Measurements from ENCODE around the gene GPR25. TPM values are rescaled to one million over a fixed set of nuclear protein-coding genes. Genes with fewer than 3 reads are reported as not detected.

Gene GPR25
- total RNA-seq, 2 experiments from 2014 or later: 2.7 to 3.3 TPM

GRCh38 chr1:200899451-200899915, 26.7 kb downstream of the GPR25 start:
- no peaks in the 10 kb centered on the region for H3K4me1 Mint-ChIP-seq (ENCODE audit: low read depth)
- no peaks in the 10 kb centered on the region for H3K27me3 Mint-ChIP-seq
- no peak overlapping the region for H3K4me3 Mint-ChIP-seq
- DNase-seq: no peak
- Histone ChIP-seq H3K4me3 (ENCODE audit: low read length) (no peak overlapping the region), H3K27me3 (ENCODE audit: control insufficient read depth in 1 of 2, insufficient read depth in 2 of 2, low read length in 2 of 2) (no peaks in the 10 kb centered on the region), H3K9me3 (ENCODE audit: control insufficient read depth in 1 of 2, insufficient read depth in 1 of 2, low read length in 2 of 2) (no peaks in the 10 kb centered on the region), H3K27ac (ENCODE audit: low read depth in 1 of 2, low read length in 2 of 2) (no peak overlapping the region), H3K4me1 (ENCODE audit: insufficient read depth, low read length) (peaks cover 4% of the 10 kb centered on the region), H3K36me3 (ENCODE audit: insufficient read depth, low read length) (no peaks in the 10 kb centered on the region)
- no peak for ATAC-seq (ENCODE audit: poor library complexity)
- no peak for TF ChIP-seq CTCF (IDR thresholded peaks at IDR 0.05)
- no peak overlapping the region for H3K27ac Mint-ChIP-seq
- POLR2A ChIA-PET: no interaction called here
- H3K36me3 Mint-ChIP-seq (ENCODE audit: low read depth): no peaks in the 10 kb centered on the region
- H3K9me3 Mint-ChIP-seq: no peaks in the 10 kb centered on the region
- intact Hi-C loops (cut with DNase I, micrococcal nuclease): no loop called here
- CTCF ChIA-PET: no interaction called here

- no peaks in the 10 kb centered on the region for H3K27me3 ChIP-seq (ENCODE audit: control insufficient read depth in 1 of 2, insufficient read depth in 2 of 2, low read length in 2 of 2)
- Mint-ChIP-seq H3K4me3 (no peak overlapping the region), H3K9me3 (no peaks in the 10 kb centered on the region), H3K27ac (no peak overlapping the region), H3K4me1 (ENCODE audit: low read depth) (peaks cover under 1% of the 10 kb centered on the region), H3K27me3 (no peaks in the 10 kb centered on the region), H3K36me3 (ENCODE audit: low read depth) (no peaks in the 10 kb centered on the region)
- peaks cover 10% of the 10 kb centered on the region for H3K4me1 ChIP-seq (ENCODE audit: insufficient read depth, low read length)
- CTCF ChIA-PET: no interaction called here
- H3K9me3 ChIP-seq (ENCODE audit: control insufficient read depth in 1 of 2, insufficient read depth in 1 of 2, low read length in 2 of 2): no peaks in the 10 kb centered on the region
- H3K4me3 ChIP-seq (ENCODE audit: low read length): no peak overlapping the region
- DNase-seq (no peak), ATAC-seq (ENCODE audit: poor library complexity) (no peak)
- no peaks in the 10 kb centered on the region for H3K36me3 ChIP-seq (ENCODE audit: insufficient read depth, low read length)
- no peak overlapping the region for H3K27ac ChIP-seq (ENCODE audit: low read depth in 1 of 2, low read length in 2 of 2)
- intact Hi-C loops (cut with DNase I, micrococcal nuclease): no loop called here
- TF ChIP-seq CTCF (IDR thresholded peaks at IDR 0.05): no peak
- POLR2A ChIA-PET: no interaction called here
Observed at GRCh38 chr1:200899954-200900867, 27.4 kb downstream of the GPR25 start.

- no peaks in the 10 kb centered on the region for H3K36me3 ChIP-seq (ENCODE audit: insufficient read depth, low read length)
- Mint-ChIP-seq H3K27ac (no peak overlapping the region), H3K27me3 (no peaks in the 10 kb centered on the region), H3K4me3 (no peak overlapping the region), H3K36me3 (ENCODE audit: low read depth) (no peaks in the 10 kb centered on the region), H3K4me1 (ENCODE audit: low read depth) (peaks cover 7% of the 10 kb centered on the region), H3K9me3 (no peaks in the 10 kb centered on the region)
- no peak for TF ChIP-seq CTCF (IDR thresholded peaks at IDR 0.05)
- DNase-seq (no peak), ATAC-seq (ENCODE audit: poor library complexity) (no peak)
- no peaks in the 10 kb centered on the region for H3K27me3 ChIP-seq (ENCODE audit: control insufficient read depth in 1 of 2, insufficient read depth in 2 of 2, low read length in 2 of 2)
- ChIA-PET POLR2A (no interaction called here), CTCF (no interaction called here)
- H3K4me3 ChIP-seq (ENCODE audit: low read length): no peak overlapping the region
- H3K27ac ChIP-seq (ENCODE audit: low read depth in 1 of 2, low read length in 2 of 2): no peak overlapping the region
- H3K9me3 ChIP-seq (ENCODE audit: control insufficient read depth in 1 of 2, insufficient read depth in 1 of 2, low read length in 2 of 2): no peaks in the 10 kb centered on the region
- intact Hi-C loops (cut with DNase I, micrococcal nuclease): no loop called here
- H3K4me1 ChIP-seq (ENCODE audit: insufficient read depth, low read length): peaks cover 16% of the 10 kb centered on the region
Observed at GRCh38 chr1:200900877-200901276, 28.1 kb downstream of the GPR25 start.
